Neural progenitor cell (in vitro differentiated cells): Measurements from ENCODE around the gene PSD. TPM values are rescaled to one million over a fixed set of nuclear protein-coding genes. Genes with fewer than 3 reads are reported as not detected.

Experiments
- DNase-seq: peaks from one replicate; pipeline ENCODE4 v3.0.0-alpha.2; 2016; ENCODE audit warnings: low spot score
- H2AFZ ChIP-seq: fragments of 200-600 bp; sonication (generic); replicated peaks from 2 replicates; pipeline ENCODE4 v1.6.1; 2016; ENCODE audit warnings: antibody characterized with exemption
- H3F3A ChIP-seq: fragments of 200-600 bp; sonication (generic); 2 replicates; pipeline ENCODE4 v1.6.1; 2016; ENCODE audit warnings: antibody characterized with exemption, low read depth
- H3K27ac ChIP-seq: fragments of 200-600 bp; sonication (generic); 2 replicates; pipeline ENCODE4 v1.5.1; 2016; ENCODE audit warnings: mild to moderate bottlenecking
- H3K27me3 ChIP-seq: fragments of 200-600 bp; sonication (generic); 2 replicates; pipeline ENCODE4 v1.6.1; 2016; ENCODE audit warnings: mild to moderate bottlenecking, moderate library complexity
- H3K36me3 ChIP-seq: fragments of 200-600 bp; sonication (generic); 2 replicates; pipeline ENCODE4 v1.5.1; 2016
- H3K4me1 ChIP-seq: fragments of 200-600 bp; sonication (generic); 2 replicates; pipeline ENCODE4 v1.6.1; 2016; ENCODE audit warnings: mixed run types
- H3K4me2 ChIP-seq: fragments of 200-600 bp; sonication (generic); 2 replicates; pipeline ENCODE4 v1.6.1; 2016
- H3K4me3 ChIP-seq: fragments of 200-600 bp; sonication (generic); 2 replicates; pipeline ENCODE4 v1.5.1; 2016
- H3K79me2 ChIP-seq: fragments of 200-600 bp; sonication (generic); 2 replicates; pipeline ENCODE4 v1.6.1; 2016; ENCODE audit warnings: low read depth
- H3K9ac ChIP-seq: fragments of 200-600 bp; sonication (generic); 2 replicates; pipeline ENCODE4 v1.6.1; 2016
- H3K9me3 ChIP-seq: fragments of 200-600 bp; sonication (generic); 2 replicates; pipeline ENCODE4 v1.5.1; 2016; ENCODE audit warnings: low read depth
- H4K20me1 ChIP-seq: fragments of 200-600 bp; sonication (generic); 2 replicates; pipeline ENCODE4 v1.6.1; 2016; ENCODE audit warnings: low read depth
- H3K27ac Mint-ChIP-seq: 3 replicates; pipeline ENCODE4 v1.8.0; 2021; ENCODE audit warnings: mixed read lengths
- H3K27me3 Mint-ChIP-seq: 2 replicates; pipeline ENCODE4 v1.8.0; 2022; ENCODE audit warnings: low read depth, mild to moderate bottlenecking, inconsistent platforms, moderate library complexity, mixed read lengths; ENCODE audit not compliant: insufficient read depth
- H3K36me3 Mint-ChIP-seq: 3 replicates; pipeline ENCODE4 v1.8.0; 2021; ENCODE audit warnings: mixed read lengths
- H3K4me1 Mint-ChIP-seq: 3 replicates; pipeline ENCODE4 v1.8.0; 2021; ENCODE audit warnings: mixed read lengths
- H3K4me3 Mint-ChIP-seq: 3 replicates; pipeline ENCODE4 v1.8.0; 2021; ENCODE audit warnings: mild to moderate bottlenecking, moderate library complexity, mixed read lengths
- H3K9me3 Mint-ChIP-seq: 3 replicates; pipeline ENCODE4 v1.8.0; 2020; ENCODE audit warnings: mixed read lengths
- EZH2 ChIP-seq: fragments of 200-600 bp; sonication (generic); IDR thresholded peaks from 2 replicates; pipeline ENCODE4 v1.6.1; 2017; ENCODE audit warnings: antibody characterized with exemption, mild to moderate bottlenecking, moderate library complexity
- EZH2phosphoT487 ChIP-seq: fragments of 200-600 bp; sonication (generic); IDR thresholded peaks from 2 replicates; pipeline ENCODE4 v1.6.1; 2017; ENCODE audit warnings: antibody characterized with exemption
- total RNA-seq: library from RNA; depleted of rRNA; stranded (reverse); fragments of >200 nt; gene quantifications from 2 replicates; pipeline ENCODE4 v1.2.3, GENCODE V29; 2015; ENCODE audit warnings: low replicate concordance
- TF ChIP-seq, protein P1 (sequence below): fragments of 200-600 bp; sonication (generic); IDR thresholded peaks from 2 replicates; pipeline ENCODE4 v1.5.1; 2017; ENCODE audit warnings: antibody characterized with exemption, mild to moderate bottlenecking

The PSD gene
- total RNA-seq, 1 donor from 2014 or later = 0.09 TPM

DNA sequence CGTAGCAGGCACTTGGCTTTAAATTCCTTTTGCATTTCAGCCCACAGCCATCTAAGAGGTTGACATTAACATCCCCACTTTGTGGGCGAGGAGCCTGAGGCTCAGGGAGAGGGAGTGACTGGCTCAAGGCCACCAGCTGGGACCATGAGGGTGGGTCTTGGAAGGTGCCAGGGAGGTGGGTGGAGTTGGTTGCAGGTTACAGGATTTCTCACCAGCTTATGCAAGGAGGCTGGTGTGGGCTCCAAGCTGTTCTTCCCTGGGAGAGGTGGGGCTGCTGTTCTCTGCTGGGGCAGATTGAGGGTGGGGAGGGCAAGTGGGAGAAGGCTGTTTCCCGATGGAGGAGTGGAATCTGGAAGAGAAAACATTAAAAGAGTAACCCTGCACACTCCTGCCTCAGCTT, 46.9 kb upstream of the PSD start:
- no peak for DNase-seq
- H3K4me3 ChIP-seq = no peak overlapping the region

DNA sequence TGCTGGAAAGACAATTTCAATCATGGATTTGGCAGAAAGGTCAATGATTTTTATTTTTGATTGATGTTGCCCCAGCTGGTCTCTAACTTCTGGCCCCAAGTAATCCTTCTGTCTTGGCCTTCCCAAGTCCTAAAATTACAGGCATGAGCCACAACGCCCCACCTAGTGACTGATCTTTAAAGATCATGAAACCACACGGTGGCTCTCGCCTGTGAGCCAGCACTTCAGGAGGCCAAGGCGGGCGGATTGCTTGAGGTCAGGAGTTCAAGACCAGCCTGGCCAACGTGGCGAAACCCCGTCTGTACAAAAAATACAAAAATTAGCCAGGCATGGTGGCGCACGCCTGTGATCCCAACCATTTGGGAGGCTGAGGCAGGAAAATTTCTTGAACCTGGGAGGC, 45.4 kb upstream of the PSD start:
- Histone ChIP-seq H2AFZ (no peak overlapping the region), H4K20me1 (peaks cover 9% of the 10 kb centered on the region), H3K4me2 (no peak overlapping the region), H3F3A (peaks cover 25% of the 10 kb centered on the region), H3K36me3 (no peaks in the 10 kb centered on the region), H3K27me3 (peaks cover 31% of the 10 kb centered on the region), H3K27ac (no peak overlapping the region), H3K9ac (no peak overlapping the region), H3K4me3 (no peak overlapping the region), H3K79me2 (no peaks in the 10 kb centered on the region), H3K9me3 (no peaks in the 10 kb centered on the region), H3K4me1 (peaks cover 17% of the 10 kb centered on the region)
- DNase-seq = no peak
- peaks cover 30% of the 10 kb centered on the region for H3K4me1 Mint-ChIP-seq
- TF ChIP-seq EZH2phosphoT487 = no peak
- TF ChIP-seq EZH2 = no peak
- TF ChIP-seq, protein P1, sequence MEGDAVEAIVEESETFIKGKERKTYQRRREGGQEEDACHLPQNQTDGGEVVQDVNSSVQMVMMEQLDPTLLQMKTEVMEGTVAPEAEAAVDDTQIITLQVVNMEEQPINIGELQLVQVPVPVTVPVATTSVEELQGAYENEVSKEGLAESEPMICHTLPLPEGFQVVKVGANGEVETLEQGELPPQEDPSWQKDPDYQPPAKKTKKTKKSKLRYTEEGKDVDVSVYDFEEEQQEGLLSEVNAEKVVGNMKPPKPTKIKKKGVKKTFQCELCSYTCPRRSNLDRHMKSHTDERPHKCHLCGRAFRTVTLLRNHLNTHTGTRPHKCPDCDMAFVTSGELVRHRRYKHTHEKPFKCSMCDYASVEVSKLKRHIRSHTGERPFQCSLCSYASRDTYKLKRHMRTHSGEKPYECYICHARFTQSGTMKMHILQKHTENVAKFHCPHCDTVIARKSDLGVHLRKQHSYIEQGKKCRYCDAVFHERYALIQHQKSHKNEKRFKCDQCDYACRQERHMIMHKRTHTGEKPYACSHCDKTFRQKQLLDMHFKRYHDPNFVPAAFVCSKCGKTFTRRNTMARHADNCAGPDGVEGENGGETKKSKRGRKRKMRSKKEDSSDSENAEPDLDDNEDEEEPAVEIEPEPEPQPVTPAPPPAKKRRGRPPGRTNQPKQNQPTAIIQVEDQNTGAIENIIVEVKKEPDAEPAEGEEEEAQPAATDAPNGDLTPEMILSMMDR = no peak
- no peak overlapping the region for H3K27ac Mint-ChIP-seq
- H3K27me3 Mint-ChIP-seq = peaks cover 9% of the 10 kb centered on the region
- peak overlapping the region; percentile 92 for H3K4me3 Mint-ChIP-seq
- no peaks in the 10 kb centered on the region for H3K9me3 Mint-ChIP-seq
- H3K36me3 Mint-ChIP-seq = peaks cover 1% of the 10 kb centered on the region

More for the DNA sequence above, 46.9 kb upstream of the PSD start:
- no peak overlapping the region for H3K4me2 ChIP-seq
- peaks cover 25% of the 10 kb centered on the region for H3F3A ChIP-seq
- H3K27me3 ChIP-seq = peaks cover 31% of the 10 kb centered on the region
- TF ChIP-seq EZH2phosphoT487 (no peak), EZH2 (no peak)
- TF ChIP-seq, protein P1 = no peak
- Mint-ChIP-seq H3K9me3 (no peaks in the 10 kb centered on the region), H3K4me3 (no peak overlapping the region), H3K4me1 (peaks cover 30% of the 10 kb centered on the region), H3K36me3 (peaks cover 1% of the 10 kb centered on the region), H3K27me3 (peaks cover 11% of the 10 kb centered on the region), H3K27ac (no peak overlapping the region)
- no peak overlapping the region for H3K27ac ChIP-seq
- H3K4me1 ChIP-seq = peaks cover 17% of the 10 kb centered on the region
- H3K79me2 ChIP-seq = no peaks in the 10 kb centered on the region
- H3K36me3 ChIP-seq = no peaks in the 10 kb centered on the region
- H2AFZ ChIP-seq = no peak overlapping the region
- H3K9me3 ChIP-seq = no peaks in the 10 kb centered on the region
- H4K20me1 ChIP-seq = peaks cover 9% of the 10 kb centered on the region
- no peak overlapping the region for H3K9ac ChIP-seq

DNA sequence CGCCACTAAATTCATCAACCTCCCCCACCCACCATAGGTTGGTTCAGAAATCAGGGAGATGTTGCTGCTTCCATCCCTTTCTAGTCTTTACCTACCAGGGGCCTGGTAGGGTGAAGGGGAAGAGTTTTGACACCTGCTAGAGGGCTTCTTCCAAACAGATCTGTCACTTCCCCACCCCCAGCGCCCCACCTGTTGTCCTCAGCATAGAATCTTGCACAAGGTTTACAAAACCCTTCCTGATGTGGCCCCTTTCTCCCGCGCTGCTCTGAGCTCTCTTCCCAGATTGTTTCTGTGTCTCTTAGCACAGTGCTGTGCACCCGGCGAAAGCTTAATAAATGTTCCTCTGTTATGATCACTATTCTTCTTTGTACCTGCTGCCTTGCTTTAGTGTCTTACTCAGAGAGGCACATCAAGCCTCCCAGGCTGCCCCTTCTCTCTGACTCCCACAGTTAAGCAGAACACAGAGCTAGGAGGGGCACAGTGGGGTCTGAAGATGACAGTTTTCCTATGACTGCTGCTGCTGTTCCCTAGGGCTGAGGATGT, 44.0 kb upstream of the PSD start:
- Histone ChIP-seq H3K36me3 (no peaks in the 10 kb centered on the region), H3K9me3 (no peaks in the 10 kb centered on the region), H3K27ac (no peak overlapping the region), H3K4me2 (peak overlapping the region; percentile 88), H3K9ac (no peak overlapping the region), H3K4me3 (peak overlapping the region; percentile 6), H4K20me1 (peaks cover 9% of the 10 kb centered on the region), H2AFZ (no peak overlapping the region), H3K27me3 (peaks cover 31% of the 10 kb centered on the region), H3K79me2 (no peaks in the 10 kb centered on the region), H3F3A (peaks cover 25% of the 10 kb centered on the region), H3K4me1 (peaks cover 17% of the 10 kb centered on the region)
- H3K4me1 Mint-ChIP-seq = peaks cover 30% of the 10 kb centered on the region
- H3K36me3 Mint-ChIP-seq = peaks cover 1% of the 10 kb centered on the region
- H3K27ac Mint-ChIP-seq = no peak overlapping the region
- H3K4me3 Mint-ChIP-seq = peak overlapping the region; percentile 92
- TF ChIP-seq EZH2 = no peak
- no peak for TF ChIP-seq EZH2phosphoT487
- TF ChIP-seq, protein P1 = no peak
- peaks cover 10% of the 10 kb centered on the region for H3K27me3 Mint-ChIP-seq
- H3K9me3 Mint-ChIP-seq = no peaks in the 10 kb centered on the region
- no peak for DNase-seq
